HG03039 (cell line): ENCODE measurements around the gene CNPPD1.

ENCODE experiments used
- ATAC-seq: cut with Tn5 transposase; IDR thresholded peaks from one replicate; pipeline ENCODE4 v1.9.1; 2021; ENCODE audit warnings: mild to moderate bottlenecking, moderate library complexity; ENCODE audit not compliant: unreplicated experiment

Gene CNPPD1

DNA sequence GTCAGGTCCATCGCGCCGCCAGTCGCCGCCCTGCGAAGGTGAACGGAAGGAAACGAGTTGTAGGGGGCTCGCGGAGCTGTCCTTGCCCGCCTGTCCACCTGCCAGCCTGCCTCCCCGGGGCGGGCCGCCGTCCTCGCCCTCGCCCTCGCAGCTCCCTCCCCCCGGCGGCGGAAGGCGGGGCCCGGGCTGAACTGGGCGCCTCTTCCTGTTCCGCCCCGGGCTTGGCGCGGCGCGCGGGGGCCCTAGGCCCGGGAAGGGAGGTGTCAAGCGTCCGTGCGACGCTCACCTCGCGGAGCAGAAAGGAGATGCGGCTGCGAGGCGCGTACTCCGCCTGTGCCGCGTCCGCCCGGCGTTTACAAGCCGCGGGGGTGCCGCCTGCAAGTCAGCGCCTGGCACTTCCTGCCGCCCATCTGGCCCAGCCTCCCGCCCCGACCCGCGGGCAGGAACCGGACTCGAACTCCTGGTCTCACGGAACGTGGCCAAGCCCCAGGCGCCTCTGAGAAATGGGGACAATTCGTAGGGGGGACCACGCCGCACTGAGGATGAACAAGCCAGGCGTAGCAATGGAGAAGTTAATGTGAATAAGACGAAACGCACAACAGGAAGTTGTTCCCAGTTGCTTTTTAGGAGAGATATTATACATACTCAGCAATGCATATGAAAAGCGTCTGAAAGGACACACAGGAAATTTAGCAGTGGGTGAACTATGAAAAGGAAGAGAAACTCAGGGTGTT is at the start of gene CNPPD1:
Gene CNPPD1, minus strand, starts transcription at position 108 of the 734 bp plus-strand sequence. Its CDS starts 97 bp downstream, at position 11.
- peak; percentile 53 for ATAC-seq

DNA sequence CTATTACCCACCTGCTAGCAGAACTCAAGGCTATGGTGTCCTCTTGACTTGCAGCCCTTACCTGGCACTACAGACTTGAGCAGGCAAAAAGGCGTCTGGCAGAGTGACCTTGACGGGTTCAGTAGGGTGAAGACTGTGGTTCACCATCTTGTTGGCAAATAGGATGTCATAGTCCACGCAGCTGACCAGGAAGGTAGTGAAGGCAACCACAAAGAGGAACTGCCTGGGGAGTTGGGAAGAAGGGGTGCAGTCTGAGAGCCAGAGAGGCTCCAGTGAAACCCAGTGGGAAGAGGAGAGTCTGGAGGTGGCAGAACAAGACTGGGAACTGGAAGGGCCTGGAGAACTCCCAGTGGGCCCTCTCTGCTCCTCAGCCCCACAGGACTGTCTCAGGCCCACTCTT is 48.6 kb upstream of the CNPPD1 start:
- no peak for ATAC-seq

DNA sequence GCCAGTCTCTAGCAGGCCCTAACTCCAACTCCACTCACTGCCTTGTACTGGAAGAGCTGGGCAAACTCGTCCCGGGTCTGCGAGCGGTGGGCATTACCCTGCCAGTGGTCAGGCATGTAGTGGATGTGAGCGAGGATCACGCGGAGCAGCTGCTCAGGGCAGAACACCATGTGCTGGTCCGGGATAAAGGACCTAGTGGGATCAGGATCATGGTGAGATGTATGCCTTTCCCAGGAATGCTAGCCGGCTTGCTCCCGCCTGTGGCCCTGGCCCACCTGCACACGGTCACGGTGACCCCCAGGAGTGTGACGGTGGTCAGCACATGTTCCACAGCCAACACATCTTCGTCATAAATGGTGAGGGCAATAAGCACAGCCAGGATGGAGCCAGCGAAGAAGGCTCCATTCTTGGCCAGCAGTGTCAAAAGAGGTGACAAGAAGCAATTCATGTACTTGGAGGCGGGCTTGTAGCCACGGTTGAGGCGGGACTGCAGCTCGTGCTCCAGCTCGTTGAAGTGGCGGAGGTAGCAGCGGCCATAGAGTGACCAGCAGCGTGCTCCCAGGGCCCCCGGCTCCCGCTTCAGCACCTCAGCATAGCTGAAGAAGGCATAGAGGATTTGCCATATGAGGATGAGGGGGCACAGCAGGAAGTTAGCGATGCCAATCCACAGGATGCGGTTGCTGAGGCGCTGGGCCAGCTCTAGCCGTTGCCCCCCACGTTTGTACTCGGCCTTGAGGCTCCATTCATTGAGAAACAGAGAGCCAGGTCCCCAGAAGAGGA is 47.3 kb upstream of the CNPPD1 start:
- no peak for ATAC-seq

DNA sequence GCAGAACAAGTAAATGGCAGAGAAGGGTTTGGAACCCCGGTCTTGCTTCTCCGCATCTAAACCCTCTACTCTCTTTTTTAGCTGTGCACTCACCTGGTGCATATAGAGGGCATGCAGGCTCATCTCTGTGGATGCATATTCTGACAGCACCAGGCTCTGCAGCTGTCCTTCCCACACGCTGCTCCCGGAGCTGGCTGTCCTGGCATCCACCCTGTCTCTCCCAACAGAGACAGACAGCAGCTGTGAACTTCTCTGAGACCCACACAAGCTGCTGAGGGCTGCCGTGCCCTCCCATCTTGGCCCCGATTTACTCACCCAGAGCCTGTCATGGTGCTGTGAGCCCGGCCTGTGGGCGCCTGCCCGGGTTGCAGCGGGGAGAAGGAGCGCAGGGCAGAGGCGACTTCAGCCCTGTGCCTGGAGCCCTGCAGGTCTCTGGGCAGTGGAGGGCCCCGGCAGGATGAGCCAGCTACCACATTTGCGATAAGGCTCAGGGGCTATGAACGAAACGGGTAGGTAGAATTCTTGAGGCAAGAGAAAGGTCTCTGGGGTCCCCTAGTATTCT is 45.3 kb upstream of the CNPPD1 start:
- no peak for ATAC-seq

DNA sequence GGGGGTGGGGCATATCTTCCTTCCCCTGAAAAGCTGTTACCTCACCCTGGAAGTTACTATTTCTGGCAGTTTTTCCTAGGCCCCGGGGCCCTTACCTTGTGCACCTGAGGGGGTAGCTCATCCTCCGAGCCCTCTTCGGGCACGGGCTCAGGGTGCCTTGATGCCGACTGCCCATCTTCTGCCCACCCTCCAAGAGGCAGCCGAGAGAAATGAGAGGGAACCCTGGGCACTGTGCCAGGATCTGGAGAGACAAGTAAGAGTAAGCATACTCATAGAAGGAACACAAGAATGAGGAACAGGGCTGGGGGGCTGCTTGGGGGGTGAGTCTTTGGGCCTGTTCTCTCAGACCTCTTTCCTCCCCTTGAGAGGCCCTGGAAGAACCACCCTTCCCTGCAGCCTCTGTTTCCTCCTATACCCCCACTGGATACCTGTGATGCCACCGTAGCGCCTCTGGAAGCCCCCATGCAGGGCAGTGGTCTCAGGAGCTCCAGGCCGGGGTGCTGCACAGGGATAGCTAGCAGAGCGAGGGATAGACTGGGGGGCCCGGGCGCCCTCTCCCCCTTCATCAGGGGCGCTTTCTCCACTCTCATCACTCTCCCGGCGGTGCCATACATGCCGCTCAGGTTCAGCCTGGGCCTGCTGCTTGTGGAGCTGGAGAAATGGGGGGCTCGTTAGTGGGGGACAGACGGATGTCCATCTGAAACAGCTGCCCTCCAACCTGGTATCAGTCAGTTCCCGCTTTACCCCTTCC is 44.1 kb upstream of the CNPPD1 start:
- no peak for ATAC-seq

DNA sequence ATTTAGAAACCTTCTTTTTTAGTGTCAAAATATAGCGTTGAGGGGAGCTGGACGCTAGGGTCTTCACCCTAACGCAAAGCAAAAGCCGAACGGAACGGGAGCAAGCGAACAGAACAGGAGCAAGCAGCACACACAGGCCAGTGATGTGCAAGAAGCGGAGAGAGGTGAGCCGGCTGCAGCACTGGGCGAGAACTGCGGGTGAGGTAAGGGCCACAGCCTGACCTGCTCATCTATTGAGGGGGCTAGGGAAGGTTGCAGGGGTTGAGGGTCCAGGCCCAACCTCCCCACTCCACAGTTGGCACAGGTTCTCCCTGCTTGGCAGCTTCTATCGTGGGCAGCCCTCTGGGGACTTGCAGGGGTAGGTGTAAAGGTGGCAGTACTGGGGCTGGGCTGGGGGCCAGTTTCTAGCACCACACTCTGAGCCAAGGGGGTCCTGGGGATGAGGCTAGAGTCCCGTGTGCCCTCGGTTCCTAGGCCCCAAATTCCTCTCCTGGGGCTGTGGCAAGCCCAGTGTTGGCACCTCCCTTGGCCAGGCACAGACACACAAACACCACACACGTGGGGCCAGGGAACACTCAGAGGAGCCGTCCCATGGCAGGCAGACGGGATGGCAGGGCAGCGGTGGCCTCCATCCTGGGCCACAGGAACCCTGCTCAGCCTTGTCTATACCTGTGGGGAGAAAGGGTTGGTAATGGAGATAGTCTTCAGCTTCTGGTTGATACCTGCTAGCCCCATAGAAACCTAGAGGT is 43.2 kb upstream of the CNPPD1 start:
- ATAC-seq: no peak

DNA sequence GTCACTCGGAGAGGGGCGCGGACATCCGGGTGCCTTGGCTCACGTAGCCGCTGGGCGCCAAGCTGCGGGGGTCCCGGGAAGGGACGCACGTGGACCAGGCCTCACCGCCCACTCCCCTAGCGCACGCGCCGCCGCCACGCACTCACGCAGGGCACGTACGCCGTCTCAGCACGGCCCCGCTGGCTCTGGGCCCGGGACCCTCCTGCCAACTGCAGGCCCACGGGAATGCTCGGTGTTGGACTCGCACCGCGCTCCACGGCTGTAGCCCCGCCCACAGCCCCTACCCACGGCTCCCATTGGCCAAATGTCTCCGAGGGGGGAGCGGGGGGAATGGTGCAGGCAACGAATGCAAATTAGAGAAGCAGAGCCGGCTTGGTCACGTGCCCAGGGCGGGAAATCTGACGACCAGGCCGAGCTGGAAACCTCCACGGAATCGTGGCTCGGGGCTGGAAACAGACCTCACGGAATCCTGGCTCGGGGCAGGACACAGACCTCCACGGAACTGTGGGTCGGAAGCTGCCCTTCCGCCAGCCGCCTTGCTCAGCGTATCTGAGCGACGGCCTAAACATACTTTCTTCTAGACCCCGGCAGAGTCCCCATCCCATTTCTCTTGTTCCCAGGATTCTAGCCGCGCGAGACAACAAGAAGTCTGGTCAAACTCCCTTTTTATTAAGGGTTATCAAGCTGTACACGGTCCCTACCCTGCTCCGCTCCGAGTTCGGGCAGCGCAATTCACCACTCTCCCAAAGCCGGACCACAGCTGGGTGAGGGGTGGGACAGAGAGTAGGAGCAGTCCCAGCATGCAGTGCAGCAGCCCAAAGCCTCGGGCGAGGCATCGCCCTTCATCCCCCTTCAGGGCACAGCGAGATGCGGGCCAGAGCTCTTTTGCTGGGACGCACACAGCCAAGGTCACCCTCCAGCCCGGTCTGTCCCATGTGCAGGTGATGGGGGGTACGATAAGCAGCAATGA is 42.3 kb upstream of the CNPPD1 start, which contains the start of gene ABCB6:
Gene ABCB6, minus strand, starts transcription at position 227 of the 970 bp plus-strand sequence. CDS start 285 bp downstream, outside the sequence.
- ATAC-seq: peak; percentile 65

DNA sequence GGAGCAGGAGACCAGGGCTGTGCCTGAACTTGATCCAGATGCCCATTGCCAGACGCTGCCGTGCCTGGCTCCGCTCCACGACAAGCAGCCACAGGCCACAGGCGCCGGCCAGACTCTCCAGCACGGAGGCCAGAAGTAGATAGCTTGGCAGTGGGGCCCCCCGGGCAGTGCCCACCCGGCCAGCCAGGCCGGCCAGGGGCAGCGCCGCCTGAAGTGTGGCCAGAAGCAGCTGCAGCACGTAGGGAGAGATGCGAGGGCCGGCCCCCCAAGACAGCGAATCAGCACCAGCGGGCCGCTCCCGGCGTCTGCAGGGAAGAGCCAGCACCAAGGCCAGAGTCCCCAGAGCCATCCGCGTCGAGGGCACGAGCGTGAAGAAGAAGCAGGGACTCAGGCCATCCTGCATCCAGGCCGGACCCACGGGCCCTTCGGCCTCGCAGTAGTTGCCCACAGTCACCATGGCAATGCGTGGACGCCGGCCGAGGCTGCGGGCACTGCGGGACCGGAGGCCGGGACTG is 41.5 kb upstream of the CNPPD1 start:
- peak; percentile 11 for ATAC-seq

DNA sequence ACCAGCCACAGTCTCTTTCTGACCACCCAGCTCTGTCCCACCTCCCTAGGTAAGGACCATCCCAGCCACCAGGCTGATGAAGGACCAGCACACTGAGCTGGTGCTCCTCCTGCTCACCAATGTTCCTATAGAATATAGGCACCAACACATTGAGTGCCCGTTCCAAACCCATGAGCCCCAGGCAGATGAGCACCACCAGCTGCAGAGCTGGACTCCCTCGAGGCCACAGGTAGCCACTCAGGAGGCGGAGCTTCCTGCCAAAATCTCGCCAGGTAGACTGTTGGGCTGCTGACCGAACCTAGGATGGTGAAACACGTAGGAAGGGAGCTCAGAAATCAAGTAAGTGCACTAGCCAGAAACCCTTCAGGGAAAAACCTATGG is 39.8 kb upstream of the CNPPD1 start:
- no peak for ATAC-seq

DNA sequence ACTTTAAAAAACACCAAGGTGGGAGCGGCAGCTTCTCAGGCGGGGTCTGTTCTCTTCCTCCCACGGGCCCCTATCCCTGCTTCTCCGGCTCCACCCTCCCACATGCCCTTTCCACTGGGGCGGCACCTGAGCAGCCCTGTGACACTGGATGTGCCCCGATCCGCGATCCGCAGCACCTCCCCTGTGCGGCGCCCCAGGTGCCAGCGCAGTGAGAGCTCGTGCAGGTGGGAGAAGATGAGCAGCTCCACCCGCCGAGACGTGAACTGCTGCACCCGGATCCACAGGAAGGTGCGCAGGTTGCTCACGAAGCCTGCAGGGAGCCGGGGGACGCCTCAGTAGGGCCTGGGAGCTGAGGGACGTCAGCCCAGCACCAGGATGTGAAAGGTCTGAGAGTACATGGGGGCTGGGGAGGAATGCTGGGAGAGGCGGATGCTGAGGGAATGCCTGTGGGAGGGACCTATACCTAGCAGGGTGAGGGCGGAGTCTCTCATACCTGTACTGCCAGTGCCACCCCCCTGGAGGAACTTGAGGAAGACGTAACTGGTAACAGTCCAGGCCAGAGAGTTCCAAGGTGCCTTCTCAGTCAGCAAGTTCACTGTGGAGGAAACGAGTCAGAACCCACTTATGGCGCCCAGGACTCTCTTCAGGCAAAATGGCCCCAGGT is 39.3 kb upstream of the CNPPD1 start:
- ATAC-seq: no peak

DNA sequence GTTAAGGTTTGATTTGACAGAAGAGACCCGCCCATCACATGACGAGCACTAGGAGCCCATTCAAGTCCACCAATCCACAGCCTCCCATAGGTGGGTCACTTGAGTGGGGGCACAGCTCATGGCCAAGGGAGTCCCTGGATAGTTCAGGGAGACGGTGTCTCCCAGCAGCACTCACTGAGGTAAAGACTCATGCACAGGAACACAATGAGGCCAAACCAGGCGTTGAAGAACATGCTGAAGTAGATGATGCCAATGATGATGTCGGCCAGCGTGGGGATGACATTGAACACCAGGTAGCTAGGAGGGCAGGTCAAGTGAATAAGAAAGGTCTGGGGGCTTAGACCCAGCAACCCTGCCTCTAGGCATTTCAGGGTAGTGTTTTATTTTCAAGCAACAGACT is 38.1 kb upstream of the CNPPD1 start:
- no peak for ATAC-seq

DNA sequence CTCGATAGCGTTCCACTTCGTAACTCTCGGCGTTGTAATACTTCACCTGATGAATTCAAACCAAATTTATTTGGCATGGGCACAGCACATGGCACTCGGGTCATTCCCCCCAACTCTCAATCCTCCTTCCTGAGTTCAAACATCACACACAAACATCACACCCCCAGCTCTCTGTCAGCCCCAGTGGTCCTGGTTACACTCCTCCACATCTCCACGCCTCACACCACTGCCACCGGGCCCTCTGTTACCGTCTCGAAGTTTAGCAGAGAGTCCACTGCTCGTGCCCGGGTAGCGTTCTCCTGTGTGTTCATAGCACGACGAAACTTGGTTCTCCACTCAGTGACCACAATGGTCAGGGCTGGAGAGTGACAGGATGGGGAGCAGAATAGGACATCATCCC is 37.4 kb upstream of the CNPPD1 start:
- ATAC-seq: no peak

DNA sequence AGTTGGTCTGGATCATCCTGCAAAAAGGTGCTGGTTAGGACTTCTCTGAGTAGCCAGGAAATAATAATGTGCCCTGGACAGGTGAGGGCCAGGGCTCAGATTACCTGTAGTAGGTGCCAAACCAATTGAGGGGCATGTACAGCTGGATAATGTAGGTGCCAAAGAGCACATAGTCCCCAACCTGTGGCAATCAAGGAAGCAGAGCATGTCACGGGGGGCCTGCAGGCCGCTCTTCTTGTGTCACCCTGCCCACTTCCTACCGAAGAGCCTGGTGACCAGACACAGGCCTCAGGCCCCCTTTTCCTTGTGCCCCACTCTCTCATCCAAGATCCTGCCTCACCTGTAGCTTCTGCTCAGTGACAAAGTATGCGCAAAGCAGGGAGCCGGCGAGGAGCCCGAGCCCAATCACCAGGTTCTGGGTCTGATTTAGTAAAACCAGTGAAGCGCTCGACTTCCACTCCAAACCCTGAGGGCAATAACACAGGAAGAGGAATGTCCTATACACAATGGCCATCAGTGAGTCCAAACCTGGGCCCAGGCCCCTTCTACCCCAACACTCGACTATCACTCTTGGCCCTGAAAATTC is 36.9 kb upstream of the CNPPD1 start:
- ATAC-seq: no peak

DNA sequence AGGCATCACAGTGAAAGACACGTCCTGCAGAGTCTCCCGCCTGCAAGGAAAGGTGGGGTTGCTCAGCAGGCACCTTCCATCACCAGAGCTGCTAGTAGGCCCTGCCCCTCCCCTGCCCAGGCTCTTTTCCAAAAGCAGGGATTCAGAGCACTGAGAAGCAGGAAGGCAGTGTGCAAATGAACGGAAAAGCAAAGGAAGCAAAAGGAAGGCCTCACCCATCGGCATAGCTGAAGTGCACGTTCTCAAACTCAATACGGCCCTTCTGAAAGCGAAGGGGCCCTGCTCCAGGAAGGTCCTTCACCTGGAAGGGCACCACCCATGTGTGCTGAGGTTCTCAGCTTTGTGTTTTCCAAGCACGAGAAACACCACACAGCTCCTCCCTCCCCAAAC is 36.3 kb upstream of the CNPPD1 start:
- no peak for ATAC-seq

DNA sequence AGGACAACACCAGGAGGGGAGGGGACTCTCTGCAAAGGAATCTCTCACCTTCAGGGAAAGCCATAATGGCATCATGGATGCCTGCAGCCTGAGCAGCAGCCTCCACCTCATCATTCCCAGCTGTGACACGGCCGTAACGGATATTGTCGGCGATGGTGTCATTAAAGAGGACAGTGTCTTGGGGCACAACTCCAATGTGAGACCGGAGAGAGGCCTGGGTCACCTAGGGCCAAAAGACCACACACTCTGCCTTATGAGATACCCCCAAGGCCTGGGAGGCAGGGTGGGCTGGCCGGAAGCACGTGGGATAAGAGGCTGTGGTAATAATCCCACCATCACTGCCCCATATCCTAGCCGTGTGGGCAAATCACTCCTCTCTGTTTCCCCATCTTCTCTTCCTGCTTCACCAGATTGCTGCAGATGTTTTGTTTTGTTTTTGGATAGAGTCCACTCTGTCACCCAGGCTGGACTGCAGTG is 34.2 kb upstream of the CNPPD1 start:
- ATAC-seq: no peak

DNA sequence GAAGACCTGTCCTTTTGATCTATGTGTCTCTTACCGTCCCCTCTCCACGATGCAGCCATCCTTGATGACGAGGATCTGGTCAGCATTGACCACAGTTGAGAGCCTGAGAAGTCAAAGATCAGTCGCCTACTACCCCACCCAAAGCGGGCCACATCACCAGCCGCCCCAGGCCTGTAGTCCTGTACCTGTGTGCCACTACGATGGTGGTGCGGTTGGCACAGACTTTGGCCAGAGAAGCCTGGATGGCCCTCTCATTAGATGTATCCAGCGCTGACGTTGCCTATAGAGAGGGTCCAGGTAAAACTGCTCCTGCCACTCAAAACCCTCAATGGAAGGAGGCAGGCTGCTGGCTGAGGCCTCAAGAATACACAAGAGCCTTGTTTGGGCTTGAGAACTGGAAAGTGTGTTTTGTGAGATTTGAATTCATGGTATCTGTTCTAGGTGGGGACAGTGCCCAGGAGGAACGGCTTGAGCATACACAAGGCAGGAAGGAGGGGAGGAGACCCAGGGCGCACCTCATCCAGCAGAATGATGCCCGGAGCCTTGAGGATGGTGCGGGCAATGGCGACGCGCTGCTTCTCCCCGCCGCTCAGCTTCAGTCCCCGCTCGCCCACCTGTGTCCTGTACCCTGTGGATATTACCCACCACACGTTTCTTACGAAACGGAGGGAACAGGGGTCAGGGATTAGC is 33.6 kb upstream of the CNPPD1 start:
- no peak for ATAC-seq
